Calu3 (cell line): Measurements from ENCODE around the gene TNRC18. TPM values are rescaled to one million over a fixed set of nuclear protein-coding genes. Genes with fewer than 3 reads are reported as not detected.

Experiments used
- BruUV-seq: library from RNA; stranded (reverse); fragments of 400-500 nt; replicated peaks from 2 replicates; lab custom pipeline; 2021; lab: Mats Ljungman, UMichigan
- CTCF ChIA-PET: fragments of 300-600 bp; sonication (Branson Sonifier 250); formaldehyde crosslinking; loops from one replicate; lab custom pipeline; 2022; ENCODE audit warnings: antibody characterized with exemption; lab: Charles Lee
- DNase-seq: peaks from one replicate; pipeline ENCODE4 v3.0.0; 2022
- H3K27ac Mint-ChIP-seq: one replicate; pipeline ENCODE4 v1.8.0; 2022; ENCODE audit warnings: mixed read lengths; ENCODE audit not compliant: unreplicated experiment
- H3K27me3 Mint-ChIP-seq: one replicate; pipeline ENCODE4 v1.8.0; 2022; ENCODE audit warnings: mixed read lengths; ENCODE audit not compliant: unreplicated experiment
- H3K36me3 Mint-ChIP-seq: one replicate; pipeline ENCODE4 v1.8.0; 2022; ENCODE audit warnings: mild to moderate bottlenecking, moderate library complexity, mixed read lengths; ENCODE audit not compliant: insufficient read depth, unreplicated experiment
- H3K4me1 Mint-ChIP-seq: one replicate; pipeline ENCODE4 v1.8.0; 2022; ENCODE audit warnings: mild to moderate bottlenecking, low read depth, mixed read lengths; ENCODE audit not compliant: unreplicated experiment
- H3K4me3 Mint-ChIP-seq: one replicate; pipeline ENCODE4 v1.8.0; 2022; ENCODE audit warnings: mild to moderate bottlenecking, low read depth, moderate library complexity, mixed read lengths; ENCODE audit not compliant: unreplicated experiment
- H3K9me3 Mint-ChIP-seq: one replicate; pipeline ENCODE4 v1.8.0; 2022; ENCODE audit warnings: low read depth, mixed read lengths; ENCODE audit not compliant: unreplicated experiment
- CTCF ChIP-seq: fragments of 200-600 bp; IDR thresholded peaks from one replicate; pipeline ENCODE4 v1.8.0; 2022; ENCODE audit warnings: antibody characterized with exemption; ENCODE audit not compliant: unreplicated experiment
- intact Hi-C: fragments of 100-400 bp; cut with micrococcal nuclease; formaldehyde crosslinking; loops from one replicate; pipeline ENCODE4 v1.10.0; 2022; ENCODE audit not compliant: unreplicated experiment
- total RNA-seq: library from RNA; stranded (reverse); gene quantifications from 2 replicates; pipeline ENCODE4 v1.2.3, GENCODE V29; 2022

TNRC18 gene
- total RNA-seq, 1 experiment from 2014 or later = 213 TPM

GRCh38 chr7:5393328-5393727 lies 30.3 kb downstream of the TNRC18 start:
- intact Hi-C loops = no loop called here
- Mint-ChIP-seq H3K4me1 (peaks cover 30% of the 10 kb centered on the region), H3K27me3 (no peaks in the 10 kb centered on the region), H3K27ac (no peak overlapping the region), H3K36me3 (peaks cover 85% of the 10 kb centered on the region), H3K9me3 (no peaks in the 10 kb centered on the region), H3K4me3 (no peak overlapping the region)
- TF ChIP-seq CTCF = no peak
- DNase-seq = no peak
- CTCF ChIA-PET = no interaction called here
- no TSS peak for BruUV-seq

GRCh38 chr7:5390918-5391317 lies 32.7 kb downstream of the TNRC18 start:
- no peaks in the 10 kb centered on the region for H3K27me3 Mint-ChIP-seq
- CTCF ChIA-PET = interaction anchor here (1.0 kb wide), 1 partner anchor 13 kb away, joined by 3 read pairs; no protein-coding TSS in a partner anchor
- no peaks in the 10 kb centered on the region for H3K9me3 Mint-ChIP-seq
- peaks cover 19% of the 10 kb centered on the region for H3K4me1 Mint-ChIP-seq
- intact Hi-C loops = no loop called here
- peaks cover 80% of the 10 kb centered on the region for H3K36me3 Mint-ChIP-seq
- no peak for TF ChIP-seq CTCF
- no peak for DNase-seq
- H3K4me3 Mint-ChIP-seq = no peak overlapping the region
- no TSS peak for BruUV-seq
- H3K27ac Mint-ChIP-seq = no peak overlapping the region

GRCh38 chr7:5388905-5389433 lies 34.7 kb downstream of the TNRC18 start:
- H3K27me3 Mint-ChIP-seq = no peaks in the 10 kb centered on the region
- no TSS peak for BruUV-seq
- no peak for TF ChIP-seq CTCF
- no peak overlapping the region for H3K27ac Mint-ChIP-seq
- no peak for DNase-seq
- intact Hi-C loops = no loop called here
- no peak overlapping the region for H3K4me3 Mint-ChIP-seq
- CTCF ChIA-PET = no interaction called here
- peaks cover 80% of the 10 kb centered on the region for H3K36me3 Mint-ChIP-seq
- no peaks in the 10 kb centered on the region for H3K9me3 Mint-ChIP-seq
- peaks cover 16% of the 10 kb centered on the region for H3K4me1 Mint-ChIP-seq

GRCh38 chr7:5388273-5388901 lies 35.2 kb downstream of the TNRC18 start:
- CTCF ChIA-PET = no interaction called here

More at GRCh38 chr7:5388273-5388901, 35.2 kb downstream of the TNRC18 start:
- no peaks in the 10 kb centered on the region for H3K9me3 Mint-ChIP-seq
- no peaks in the 10 kb centered on the region for H3K27me3 Mint-ChIP-seq
- H3K4me3 Mint-ChIP-seq = no peak overlapping the region
- intact Hi-C loops = no loop called here
- H3K27ac Mint-ChIP-seq = no peak overlapping the region
- no peak for DNase-seq
- peaks cover 13% of the 10 kb centered on the region for H3K4me1 Mint-ChIP-seq
- H3K36me3 Mint-ChIP-seq = peaks cover 80% of the 10 kb centered on the region
- TF ChIP-seq CTCF = no peak
- no TSS peak for BruUV-seq
